GM18867 (cell line): ENCODE results near the gene EPO.
"Not testable (repeated sequence)": the region's sequence is repeated elsewhere in the genome, so short reads cannot be mapped to it uniquely, and the experiment has no call there.

ENCODE experiments used
- ATAC-seq: cut with Tn5 transposase; IDR thresholded peaks from one replicate; pipeline ENCODE4 v1.9.1; 2021; ENCODE audit warnings: mild to moderate bottlenecking, moderate library complexity; ENCODE audit not compliant: unreplicated experiment

EPO gene

DNA sequence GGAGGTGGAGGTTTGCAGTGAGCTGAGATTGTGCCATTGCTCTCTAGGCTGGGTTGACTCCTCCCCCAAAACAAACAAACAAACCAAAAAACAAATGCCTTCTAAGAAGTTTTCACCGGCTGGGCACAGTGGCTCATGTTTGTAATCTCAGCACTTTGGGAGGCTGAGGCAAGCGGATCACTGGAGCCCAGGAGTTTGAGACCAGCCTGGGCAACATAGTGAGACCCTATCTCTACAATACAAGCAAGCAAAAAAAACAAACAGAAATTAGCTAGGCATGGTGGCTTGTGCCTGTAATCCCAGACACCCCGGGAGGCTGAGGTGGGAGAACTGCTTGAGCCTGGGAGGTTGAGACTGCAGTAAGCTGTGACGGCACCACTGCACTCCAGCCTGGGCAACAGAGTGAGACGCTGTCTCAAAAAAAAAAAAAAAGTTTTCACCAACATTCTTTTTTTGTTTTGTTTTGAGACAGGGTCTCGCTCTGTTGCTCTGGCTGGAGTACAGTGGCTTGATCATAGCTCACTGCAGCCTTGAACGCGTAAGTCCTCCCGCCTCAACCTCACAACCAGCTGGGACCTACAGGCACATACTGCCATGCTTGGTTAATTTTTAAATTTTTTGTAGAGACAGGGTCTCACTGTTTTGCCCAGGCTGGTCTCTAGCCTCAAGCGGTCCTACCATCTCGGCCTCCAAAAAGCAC is 11.8 kb downstream of the EPO start:
- no peak for ATAC-seq

DNA sequence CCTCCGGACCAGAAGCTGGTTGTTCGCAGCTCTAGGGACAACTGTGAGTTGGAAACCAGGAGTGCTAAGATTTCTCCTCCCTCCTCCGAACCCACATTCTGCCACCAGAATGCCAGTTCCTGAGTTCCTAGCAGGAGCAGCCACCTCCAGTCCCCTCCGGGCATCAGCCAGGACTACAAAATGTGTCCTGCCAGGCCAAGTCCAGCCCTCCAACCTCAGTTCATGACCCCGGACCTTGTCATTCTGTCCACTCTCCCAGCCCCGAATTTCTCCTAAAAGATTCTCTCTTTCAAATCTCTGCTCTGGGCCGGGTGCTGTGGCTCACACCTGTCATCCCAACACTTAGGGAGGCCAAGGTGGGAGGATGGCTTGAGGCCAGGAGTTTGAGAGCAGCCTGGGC is 15.5 kb downstream of the EPO start:
- ATAC-seq: no peak

DNA sequence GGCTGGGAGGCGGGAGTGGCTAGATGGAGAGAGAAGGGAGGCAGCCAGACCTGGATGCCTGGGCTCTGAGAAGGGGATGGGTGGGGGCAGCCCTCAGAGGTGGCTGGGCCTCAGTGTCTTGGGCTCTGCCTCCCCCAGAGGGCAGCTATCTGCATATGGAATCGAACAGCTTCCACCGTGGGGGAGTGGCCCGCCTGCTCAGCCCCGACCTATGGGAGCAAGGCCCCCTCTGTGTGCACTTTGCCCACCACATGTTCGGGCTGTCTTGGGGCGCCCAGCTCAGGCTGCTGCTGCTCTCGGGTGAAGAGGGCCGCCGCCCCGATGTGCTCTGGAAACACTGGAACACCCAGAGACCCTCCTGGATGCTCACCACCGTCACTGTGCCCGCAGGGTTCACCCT is 16.4 kb downstream of the EPO start:
- no peak for ATAC-seq

DNA sequence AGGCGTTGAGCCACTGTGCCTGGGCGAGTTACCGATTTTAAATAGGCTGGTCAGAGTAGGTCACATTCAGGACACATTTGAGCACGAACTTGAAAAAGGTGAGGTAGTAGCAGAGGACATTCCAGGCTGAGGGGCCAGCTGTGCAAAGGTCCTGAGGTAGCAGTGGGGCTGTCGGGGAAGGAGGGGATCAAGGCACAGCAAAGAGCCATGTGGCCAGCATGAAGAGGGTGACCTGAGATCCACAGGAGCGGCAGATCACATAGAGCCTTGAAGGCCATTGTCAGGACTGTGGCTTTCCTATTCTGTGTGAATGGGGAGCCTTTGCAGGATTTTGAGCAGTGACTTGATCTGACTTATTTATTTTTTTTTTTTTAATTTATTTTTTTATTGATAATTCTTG is 19.7 kb downstream of the EPO start:
- ATAC-seq: no peak

DNA sequence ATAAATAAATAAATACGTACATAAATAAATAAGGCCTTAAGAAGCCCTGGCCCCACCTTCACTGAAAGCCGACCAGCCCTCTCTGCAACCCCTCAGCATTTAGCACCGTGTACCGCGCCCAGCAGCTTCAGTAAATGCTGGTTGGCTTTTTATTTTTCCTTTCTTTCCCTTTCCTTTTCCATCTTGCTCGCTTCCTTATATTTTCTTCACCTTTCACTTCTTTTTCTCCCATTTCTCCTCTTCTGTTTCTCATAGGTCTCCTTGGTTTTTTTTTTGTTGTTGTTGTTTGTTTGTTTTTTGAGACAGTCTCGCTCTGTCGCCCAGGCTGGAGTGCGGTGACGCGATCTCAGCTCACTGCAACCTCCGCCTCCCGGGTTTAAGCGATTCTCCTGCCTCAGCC is 24.3 kb downstream of the EPO start:
- no peak for ATAC-seq

DNA sequence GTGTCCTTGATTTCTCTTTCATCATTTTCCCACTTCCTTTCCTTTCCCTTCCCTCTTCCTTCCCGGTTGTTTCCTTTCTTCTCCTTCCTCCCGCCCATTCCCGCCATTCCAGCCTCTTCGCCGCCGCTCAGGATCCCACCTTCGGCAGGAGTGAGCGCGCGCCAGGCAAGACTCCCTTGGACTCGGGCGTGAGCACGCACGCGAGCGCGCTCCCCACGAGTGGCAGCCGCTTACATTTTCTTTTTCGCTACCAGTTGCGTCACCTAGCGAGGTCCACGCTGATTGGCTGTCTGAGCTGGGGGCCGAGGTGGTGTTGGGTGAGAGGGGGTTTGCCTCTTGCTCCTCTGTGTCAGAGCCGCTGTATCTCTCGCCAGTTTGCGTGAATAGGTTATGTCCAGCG is 24.9 kb downstream of the EPO start:
- ATAC-seq: no peak

DNA sequence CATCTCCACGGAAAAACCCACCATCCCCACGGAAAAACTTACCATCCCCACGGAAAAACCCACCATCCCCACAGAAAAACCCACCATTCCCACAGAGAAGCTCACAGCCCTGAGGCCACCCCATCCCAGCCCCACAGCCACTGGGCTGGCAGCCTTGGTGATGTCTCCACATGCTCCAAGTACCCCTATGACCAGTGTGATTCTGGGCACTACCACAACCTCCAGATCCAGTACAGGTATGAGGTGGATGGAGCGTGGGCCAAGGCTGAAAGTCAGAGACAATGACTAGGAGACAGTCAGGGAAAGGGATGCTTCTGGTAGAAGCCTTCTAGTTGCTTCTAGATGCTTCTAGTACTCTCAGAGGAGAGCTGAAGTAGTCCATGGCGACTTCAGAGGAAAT is 32.7 kb downstream of the EPO start:
- ATAC-seq: no peak

DNA sequence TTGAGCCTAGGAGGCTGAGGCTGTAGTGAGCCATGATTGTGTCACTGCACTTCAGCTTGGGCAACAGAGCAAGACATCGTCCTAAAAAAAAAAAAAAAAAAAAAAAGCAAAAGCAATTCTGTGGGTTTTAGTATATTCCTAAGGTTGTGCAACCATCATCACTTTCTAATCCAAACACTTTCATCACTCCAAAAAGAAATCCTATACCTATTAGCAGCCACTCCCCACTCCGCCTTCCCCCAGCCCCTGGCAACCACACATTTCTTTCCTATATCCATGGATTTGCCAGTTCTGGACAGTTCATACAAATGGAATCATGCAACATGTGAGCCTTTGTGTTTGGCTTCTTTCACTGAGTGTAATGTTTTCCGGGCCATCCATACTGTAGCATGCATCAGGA is 33.5 kb downstream of the EPO start:
- no peak for ATAC-seq

DNA sequence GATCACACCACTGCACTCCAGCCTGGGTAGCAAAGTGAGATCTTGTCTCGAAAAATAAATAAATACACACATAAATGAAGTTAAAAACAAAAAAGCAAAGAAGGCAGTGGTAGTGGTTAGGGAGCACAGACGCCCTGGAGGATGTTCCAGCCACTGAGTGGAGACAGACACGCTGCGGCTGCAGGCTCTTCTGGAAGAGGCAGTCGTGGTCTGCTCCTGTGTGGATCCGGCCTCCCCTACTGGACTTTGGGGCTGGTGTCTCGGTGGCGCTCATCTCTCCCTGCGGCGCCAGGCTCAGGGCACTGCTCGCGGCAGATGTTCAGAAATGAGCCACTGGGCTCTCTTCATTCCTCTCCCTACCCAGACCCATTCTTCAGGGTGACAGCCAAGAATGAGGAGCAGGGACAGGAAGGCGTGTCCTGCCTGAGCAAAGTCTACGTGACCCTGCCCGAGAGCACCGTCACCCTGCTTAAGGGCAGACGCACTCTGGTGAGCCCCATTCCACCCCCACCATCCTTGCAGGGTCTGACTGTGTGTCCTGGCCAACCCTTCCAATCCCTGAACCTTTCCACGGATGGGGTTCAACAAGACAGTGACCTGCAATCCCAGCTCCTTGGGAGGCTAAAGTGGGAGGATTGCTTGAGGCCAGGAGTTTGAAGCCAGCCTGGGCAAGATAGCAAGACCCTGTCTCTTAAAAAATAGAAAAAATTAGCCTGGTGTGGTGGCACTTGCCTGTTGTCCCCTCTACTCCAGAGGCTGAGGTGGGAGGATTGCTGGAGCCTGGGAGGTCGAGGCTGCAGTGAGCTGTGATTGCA is 39.3 kb downstream of the EPO start:
- no peak for ATAC-seq

DNA sequence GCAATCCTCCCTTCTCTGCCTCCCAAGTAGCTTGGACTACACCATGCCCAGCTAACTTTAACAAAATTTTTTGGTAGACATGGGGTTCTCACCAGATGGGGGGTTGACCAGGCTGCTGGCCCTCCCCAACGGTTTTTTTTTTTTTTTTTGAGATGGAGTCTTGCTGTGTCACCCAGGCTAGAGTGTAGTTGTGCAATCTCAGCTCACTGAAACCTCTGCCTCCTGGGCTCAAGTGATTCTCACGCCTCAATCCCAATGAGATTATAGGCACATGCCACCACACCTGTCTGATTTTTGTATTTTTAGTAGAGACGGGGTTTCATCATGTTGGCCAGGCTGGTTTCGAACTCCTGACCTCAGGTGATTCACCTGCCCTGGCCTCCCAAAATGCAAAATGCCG is 42.6 kb downstream of the EPO start:
- not testable (repeated sequence) for ATAC-seq

DNA sequence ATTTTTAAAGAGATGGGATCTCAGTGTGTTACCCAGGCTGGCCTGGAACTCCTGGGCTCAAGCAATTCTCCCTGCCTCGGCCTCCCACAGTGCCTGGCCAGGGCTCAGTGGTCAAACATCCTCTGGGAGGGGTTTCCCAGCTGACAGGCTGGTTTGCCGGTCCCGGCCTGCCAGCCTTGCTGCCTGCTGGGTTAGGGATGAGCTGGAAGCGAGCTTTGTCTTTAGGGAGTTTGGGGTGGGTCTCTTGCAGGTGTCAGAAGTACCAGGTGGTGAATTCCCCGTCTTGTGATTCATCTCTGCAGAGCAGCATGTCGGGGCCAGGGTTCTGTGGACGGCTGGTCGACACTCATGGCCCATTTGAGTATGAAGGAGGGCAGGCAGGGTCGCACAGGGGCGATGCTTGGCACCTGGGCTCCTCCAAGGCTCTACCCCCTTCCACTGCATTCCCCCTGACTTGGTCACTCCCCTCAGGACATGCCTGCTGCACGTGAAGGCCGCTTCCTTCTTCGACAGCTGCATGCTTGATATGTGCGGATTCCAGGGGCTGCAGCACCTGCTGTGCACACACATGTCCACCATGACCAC is 43.4 kb downstream of the EPO start:
- no peak for ATAC-seq

DNA sequence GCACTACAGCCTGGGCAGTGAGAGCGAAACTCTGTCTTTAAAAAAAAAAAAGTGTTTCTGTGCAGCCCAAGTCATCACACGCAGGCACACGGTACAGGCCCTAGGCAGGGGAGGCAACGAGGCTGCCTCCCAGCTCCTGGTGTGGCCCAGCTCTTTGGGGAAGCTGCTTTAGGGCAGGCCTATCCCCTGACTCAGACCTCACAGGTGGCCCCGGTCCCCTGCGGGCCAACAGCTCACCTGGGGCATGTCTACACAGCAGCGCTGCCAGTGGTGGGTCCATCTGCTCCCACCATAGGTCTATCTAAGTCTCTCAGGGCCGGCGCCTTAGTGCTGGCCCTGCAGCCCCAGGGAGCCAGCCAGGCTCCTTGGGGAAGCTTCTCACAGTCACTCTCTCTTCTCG is 44.6 kb downstream of the EPO start:
- no peak for ATAC-seq

DNA sequence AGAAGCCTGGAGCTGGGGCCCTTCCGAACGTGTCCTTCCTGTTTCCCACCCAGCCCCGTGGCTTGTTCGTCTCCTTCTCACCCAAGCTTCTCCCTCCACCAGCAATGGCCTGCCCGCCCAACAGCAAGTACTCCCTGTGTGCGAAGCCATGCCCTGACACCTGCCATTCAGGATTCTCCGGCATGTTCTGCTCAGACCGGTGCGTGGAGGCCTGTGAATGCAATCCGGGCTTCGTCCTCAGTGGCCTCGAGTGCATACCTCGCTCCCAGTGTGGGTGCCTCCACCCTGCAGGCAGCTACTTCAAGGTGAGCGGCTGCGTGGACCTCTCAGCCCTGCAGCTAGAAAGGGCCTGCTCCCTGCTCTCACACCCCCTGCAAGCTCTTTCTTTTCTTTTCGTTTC is 45.0 kb downstream of the EPO start:
- ATAC-seq: no peak

DNA sequence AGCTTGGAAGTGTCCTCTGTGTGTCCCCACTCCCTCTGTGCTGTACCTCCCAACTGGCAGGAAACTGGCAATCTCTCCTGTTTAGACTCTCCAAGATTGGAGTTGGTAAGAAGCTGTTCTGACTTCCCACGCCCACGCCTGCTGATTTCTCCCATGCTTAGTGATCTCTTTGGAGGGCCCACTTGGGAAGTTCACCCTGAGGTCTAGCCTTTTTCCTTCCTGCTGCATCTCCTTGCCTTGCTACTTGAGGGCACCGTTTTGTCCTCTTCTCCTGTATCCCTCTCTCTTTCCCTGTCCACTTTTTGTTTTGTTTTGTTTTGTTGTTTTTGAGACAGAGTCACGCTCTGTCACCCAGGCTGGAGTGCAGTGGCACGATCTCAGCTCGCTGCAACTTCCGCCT is 48.5 kb downstream of the EPO start:
- ATAC-seq: no peak
